Erythroblast (primary cell): ENCODE measurements around the gene GFRA1.

Experiments
- GATA1 ChIP-seq: IDR thresholded peaks from 2 replicates; pipeline ENCODE4 v1.6.1; 2011; ENCODE audit warnings: low read depth, mild to moderate bottlenecking, control low read depth, low read length, moderate library complexity
- POLR2A ChIP-seq: IDR thresholded peaks from 2 replicates; pipeline ENCODE4 v1.6.1; 2011; ENCODE audit warnings: mild to moderate bottlenecking, low read length

DNA sequence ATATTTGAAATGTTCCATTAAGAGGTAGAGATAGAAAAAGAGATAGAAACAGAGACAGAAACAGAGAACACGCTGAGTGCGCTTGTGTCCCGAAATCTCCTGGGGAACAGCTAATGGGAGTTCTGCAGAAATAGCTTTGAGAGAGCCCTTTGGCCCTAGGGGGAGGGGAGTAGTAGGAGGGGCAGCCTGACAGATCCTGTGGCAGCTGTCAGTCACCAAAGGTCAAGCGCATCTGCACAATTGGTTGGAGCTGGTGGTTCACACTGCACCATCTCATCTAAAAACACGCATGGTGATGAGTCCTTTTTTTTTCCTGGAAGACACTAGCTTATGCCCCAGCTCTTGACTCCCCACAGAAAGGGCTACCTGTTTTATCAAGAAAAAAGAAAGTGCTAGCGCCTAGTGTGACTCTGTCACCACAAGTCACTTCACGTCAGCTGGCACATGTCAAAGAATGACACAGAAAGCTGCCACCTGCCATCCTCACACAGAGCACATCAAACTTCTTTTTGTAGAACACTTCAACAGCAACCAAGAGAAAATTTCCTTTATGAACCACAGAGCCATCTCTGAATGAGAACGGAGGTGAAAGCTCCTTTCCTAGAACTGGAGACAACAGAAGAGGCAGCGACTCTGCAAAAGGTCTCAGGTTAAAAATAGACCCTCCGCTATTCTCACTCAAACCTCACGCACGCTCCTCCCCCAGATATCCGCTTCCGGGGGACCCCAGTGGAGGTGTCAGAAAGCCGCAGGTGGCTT lies 125.7 kb downstream of the GFRA1 start:
- TF ChIP-seq POLR2A, result no peak
- no peak for TF ChIP-seq GATA1
